Keratinocyte (primary cell): ENCODE measurements around the gene COPA. TPM values are rescaled to one million over a fixed set of nuclear protein-coding genes. Genes with fewer than 3 reads are reported as not detected.

ENCODE experiments used
- DNase-seq: peaks from one replicate; pipeline ENCODE4 v3.0.0-alpha.2; 2011; ENCODE audit warnings: low read depth, missing footprints, low spot score
- FAIRE-seq: peaks from 2 replicates; lab custom pipeline; 2011; peaks lifted over from hg19 to GRCh38; lab: Jason Lieb, UNC
- H2AFZ ChIP-seq: 2 replicates; pipeline ENCODE4 v1.6.0; 2012; ENCODE audit warnings: low read length, control low read depth, inconsistent platforms; ENCODE audit not compliant: control insufficient read depth
- H3K27ac ChIP-seq: 2 replicates; pipeline ENCODE4 v1.5.1; 2011; ENCODE audit warnings: low read length; ENCODE audit not compliant: control insufficient read depth, insufficient read depth
- H3K27me3 ChIP-seq: 3 replicates; pipeline ENCODE4 v1.6.0; 2011; ENCODE audit warnings: low read length; ENCODE audit not compliant: control insufficient read depth, insufficient read depth; ENCODE audit errors: extremely low read depth
- H3K36me3 ChIP-seq, 2 experiments: 2 replicates in 1 of 2; 3 replicates in 1 of 2; pipeline ENCODE4 v1.5.1; 2011; ENCODE audit warnings: low read length in 2 of 2, mild to moderate bottlenecking in 1 of 2; ENCODE audit not compliant: control insufficient read depth in 2 of 2, insufficient read depth in 2 of 2; ENCODE audit errors: extremely low read depth in 1 of 2
- H3K4me1 ChIP-seq: 3 replicates; pipeline ENCODE4 v1.5.1; 2011; ENCODE audit warnings: low read length; ENCODE audit not compliant: control insufficient read depth, insufficient read depth; ENCODE audit errors: extremely low read depth
- H3K4me2 ChIP-seq: 3 replicates; pipeline ENCODE4 v1.6.0; 2011; ENCODE audit warnings: low read depth, low read length; ENCODE audit not compliant: control insufficient read depth, insufficient read depth; ENCODE audit errors: extremely low read depth
- H3K4me3 ChIP-seq, 3 experiments: fragments of 200-600 bp in 1 of 3; sonication (generic) in 1 of 3; 2 replicates in 2 of 3; 3 replicates in 1 of 3; pipeline ENCODE4 v1.5.1; 2011 to 2016; ENCODE audit warnings: low read length in 3 of 3, mild to moderate bottlenecking in 3 of 3, control low read depth in 2 of 3, inconsistent platforms in 1 of 3, low read depth in 1 of 3, mixed read lengths in 1 of 3, mixed run types in 1 of 3, moderate library complexity in 1 of 3; ENCODE audit not compliant: control insufficient read depth in 2 of 3, insufficient read depth in 2 of 3; ENCODE audit errors: extremely low read depth in 1 of 3
- H3K79me2 ChIP-seq: 2 replicates; pipeline ENCODE4 v1.6.0; 2012; ENCODE audit warnings: low read length; ENCODE audit not compliant: control insufficient read depth, insufficient read depth
- H3K9ac ChIP-seq: 3 replicates; pipeline ENCODE4 v1.6.0; 2011; ENCODE audit warnings: low read length; ENCODE audit not compliant: control insufficient read depth, insufficient read depth; ENCODE audit errors: extremely low read depth
- H3K9me1 ChIP-seq: 3 replicates; pipeline ENCODE4 v1.6.0; 2011; ENCODE audit warnings: low read length; ENCODE audit not compliant: control insufficient read depth, insufficient read depth; ENCODE audit errors: extremely low read depth
- H3K9me3 ChIP-seq: 2 replicates; pipeline ENCODE4 v1.5.1; 2012; ENCODE audit warnings: low read depth, low read length; ENCODE audit not compliant: control insufficient read depth
- H4K20me1 ChIP-seq: 3 replicates; pipeline ENCODE4 v1.6.0; 2011; ENCODE audit warnings: low read length; ENCODE audit not compliant: control insufficient read depth, insufficient read depth; ENCODE audit errors: extremely low read depth
- EZH2 ChIP-seq: IDR thresholded peaks from one replicate; pipeline ENCODE4 v1.6.1; 2012; ENCODE audit warnings: inconsistent platforms, mild to moderate bottlenecking, low read length, moderate library complexity
- dilution Hi-C: fragments of 300-500 bp; cut with MboI; formaldehyde crosslinking; loops from one replicate; pipeline ENCODE4 v1.7.0; 2020; ENCODE audit warnings: low sequenced_read_pairs; ENCODE audit not compliant: extremely low pct_ligation_motif_present
- polyA plus RNA-seq, 5 experiments: library from polyadenylated mRNA; depleted of rRNA in 3 of 5; stranded (reverse) in 3 of 5; stranded (forward) in 1 of 5; unstranded in 1 of 5; fragments of >200 nt; gene quantifications; 1 replicate in 1 of 5; 2 replicates in 3 of 5; 3 replicates in 1 of 5; pipeline versions ENCODE4 v1.2.1 to v1.2.3, GENCODE V29; 2011 to 2012; ENCODE audit warnings: missing spikeins in 2 of 5, low read depth in 1 of 5, low replicate concordance in 1 of 5
- TF ChIP-seq, protein P1 (sequence below), 3 experiments: IDR thresholded peaks in 1 of 3; conservative IDR thresholded peaks in 1 of 3; optimal IDR thresholded peaks in 1 of 3; 2 replicates in 2 of 3; 3 replicates in 1 of 3; pipeline versions ENCODE3 to v1.5.1; 2011; ENCODE audit warnings: low read length in 3 of 3, mild to moderate bottlenecking in 3 of 3, moderate library complexity in 2 of 3, control low read depth in 1 of 3, inconsistent platforms in 1 of 3; ENCODE audit not compliant: insufficient read depth in 2 of 3; ENCODE audit errors: extremely low read depth in 1 of 3

COPA gene
- polyA plus RNA-seq, 1 donor (not counting 4 experiments of a cell fraction or from before 2014, with no cell fraction given): 169 TPM

- peaks cover 0 to 3% of the 10 kb centered on the region in 2 experiments for H3K36me3 ChIP-seq
- H3K9ac ChIP-seq: no peak overlapping the region
- no peak overlapping the region for H2AFZ ChIP-seq
- no peak overlapping the region for H3K4me2 ChIP-seq
- no peak overlapping the region for H3K4me3 ChIP-seq
- no peak overlapping the region for H3K27ac ChIP-seq
- H3K4me1 ChIP-seq: peaks cover 8% of the 10 kb centered on the region
- no peaks in the 10 kb centered on the region for H3K9me1 ChIP-seq
- FAIRE-seq: no peak
- H4K20me1 ChIP-seq: no peaks in the 10 kb centered on the region
- TF ChIP-seq, protein P1, sequence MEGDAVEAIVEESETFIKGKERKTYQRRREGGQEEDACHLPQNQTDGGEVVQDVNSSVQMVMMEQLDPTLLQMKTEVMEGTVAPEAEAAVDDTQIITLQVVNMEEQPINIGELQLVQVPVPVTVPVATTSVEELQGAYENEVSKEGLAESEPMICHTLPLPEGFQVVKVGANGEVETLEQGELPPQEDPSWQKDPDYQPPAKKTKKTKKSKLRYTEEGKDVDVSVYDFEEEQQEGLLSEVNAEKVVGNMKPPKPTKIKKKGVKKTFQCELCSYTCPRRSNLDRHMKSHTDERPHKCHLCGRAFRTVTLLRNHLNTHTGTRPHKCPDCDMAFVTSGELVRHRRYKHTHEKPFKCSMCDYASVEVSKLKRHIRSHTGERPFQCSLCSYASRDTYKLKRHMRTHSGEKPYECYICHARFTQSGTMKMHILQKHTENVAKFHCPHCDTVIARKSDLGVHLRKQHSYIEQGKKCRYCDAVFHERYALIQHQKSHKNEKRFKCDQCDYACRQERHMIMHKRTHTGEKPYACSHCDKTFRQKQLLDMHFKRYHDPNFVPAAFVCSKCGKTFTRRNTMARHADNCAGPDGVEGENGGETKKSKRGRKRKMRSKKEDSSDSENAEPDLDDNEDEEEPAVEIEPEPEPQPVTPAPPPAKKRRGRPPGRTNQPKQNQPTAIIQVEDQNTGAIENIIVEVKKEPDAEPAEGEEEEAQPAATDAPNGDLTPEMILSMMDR (optimal IDR thresholded peaks at IDR 0.05 in 1 of 3, IDR thresholded peaks at IDR 0.05 in 1 of 3, conservative IDR thresholded peaks at IDR 0.05 in 1 of 3; ENCODE audit: extremely low read depth in 1 of 3, insufficient read depth in 2 of 3, low read length in 3 of 3): peak; percentile 58 to 67 (median 65)
- no peak for TF ChIP-seq EZH2
- peaks cover 10% of the 10 kb centered on the region for H3K79me2 ChIP-seq
- H3K9me3 ChIP-seq: no peaks in the 10 kb centered on the region
- no peak for DNase-seq
- dilution Hi-C loops: no loop called here
- no peaks in the 10 kb centered on the region for H3K27me3 ChIP-seq
Measured at GRCh38 chr1:160251687-160252526, 91.1 kb downstream of the COPA start.

DNA sequence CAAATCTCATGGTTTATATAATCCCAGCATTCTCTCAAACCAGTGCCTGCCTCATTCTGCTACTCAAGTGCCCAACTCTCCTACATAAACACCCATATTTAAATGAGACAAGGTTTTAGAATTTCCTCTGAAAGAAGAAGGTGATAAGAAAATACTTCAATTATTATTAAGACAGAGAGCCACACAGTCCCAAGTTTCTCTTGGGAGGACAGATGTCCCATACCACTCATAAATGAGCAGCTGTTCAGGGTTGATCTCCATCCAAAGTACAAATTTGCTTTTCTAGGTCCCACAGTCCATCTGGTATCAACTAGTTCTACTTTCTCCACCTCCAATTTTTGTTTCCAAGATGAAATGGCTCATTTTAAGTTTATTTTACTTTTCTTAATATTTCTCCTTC, 92.0 kb downstream of the COPA start:
- no peak overlapping the region for H3K27ac ChIP-seq
- no peak overlapping the region for H3K4me3 ChIP-seq
- H3K79me2 ChIP-seq: peaks cover 8% of the 10 kb centered on the region
- H3K9me3 ChIP-seq: no peaks in the 10 kb centered on the region
- H3K36me3 ChIP-seq: no peaks in the 10 kb centered on the region
- H3K27me3 ChIP-seq: no peaks in the 10 kb centered on the region
- no peaks in the 10 kb centered on the region for H3K9me1 ChIP-seq
- TF ChIP-seq EZH2: no peak
- TF ChIP-seq, protein P1 (optimal IDR thresholded peaks at IDR 0.05 in 1 of 3, IDR thresholded peaks at IDR 0.05 in 1 of 3, conservative IDR thresholded peaks at IDR 0.05 in 1 of 3; ENCODE audit: extremely low read depth in 1 of 3, insufficient read depth in 2 of 3, low read length in 3 of 3): no peak
- no peak overlapping the region for H2AFZ ChIP-seq
- dilution Hi-C loops: no loop called here
- FAIRE-seq (no peak), DNase-seq (no peak)
- H3K4me1 ChIP-seq: no peaks in the 10 kb centered on the region
- H3K4me2 ChIP-seq: no peak overlapping the region
- H4K20me1 ChIP-seq: no peaks in the 10 kb centered on the region
- H3K9ac ChIP-seq: no peak overlapping the region
